Measurements from ENCODE around the gene SYT15.
"Not testable (repeated sequence)": the region's sequence is repeated elsewhere in the genome, so short reads cannot be mapped to it uniquely, and the experiment has no call there.

SYT15 gene

GRCh38 chr10:46557319-46558121, 21.4 kb upstream of the SYT15 start:
- DNase-seq, result no peak

- DNase-seq, result no peak
These were observed 20.9 kb upstream of the SYT15 start for GRCh38 chr10:46558122-46558391.

GRCh38 chr10:46558392-46559185, 20.3 kb upstream of the SYT15 start:
- DNase-seq, result no peak

- DNase-seq, result no peak
These were observed 19.7 kb upstream of the SYT15 start for GRCh38 chr10:46559231-46559671.

DNA sequence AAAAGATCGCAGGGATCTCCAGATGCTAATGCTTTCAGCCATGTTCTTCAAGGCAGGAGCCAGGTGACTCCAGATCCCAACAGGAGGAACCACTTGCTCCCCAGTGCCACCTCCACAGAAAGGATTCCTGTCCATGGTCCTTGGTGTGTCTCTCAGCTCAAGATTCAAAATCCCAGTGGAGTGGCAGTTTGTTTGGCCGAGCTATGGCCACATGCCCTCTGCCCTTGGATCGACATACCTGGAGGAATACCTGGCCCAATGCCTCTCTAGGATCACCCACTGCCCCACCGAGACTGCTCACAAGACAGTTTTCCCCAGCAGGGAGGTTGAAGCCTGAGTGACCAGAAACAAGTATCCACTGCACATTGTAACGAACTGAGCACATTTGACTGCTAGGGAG, 18.5 kb upstream of the SYT15 start:
- no peak for DNase-seq

DNA sequence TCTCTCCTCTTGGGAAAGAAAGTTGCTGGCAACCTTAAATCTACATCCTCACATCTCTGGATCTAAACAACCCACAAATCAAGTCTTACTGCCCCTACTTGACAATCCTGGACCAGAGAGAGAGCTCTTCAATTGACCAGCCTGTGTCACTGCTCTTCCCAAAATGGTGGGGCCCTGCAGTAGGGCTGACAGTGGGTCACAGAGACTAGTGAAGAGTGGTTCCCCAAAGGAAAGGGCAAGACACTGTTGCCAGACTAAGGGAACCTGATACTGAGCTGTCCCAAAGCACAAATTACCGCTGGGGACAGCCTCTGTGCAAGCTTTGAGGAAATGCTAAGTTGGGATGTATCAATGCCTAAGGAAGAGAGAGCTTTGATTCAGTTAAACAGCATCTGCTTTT, 18.0 kb upstream of the SYT15 start:
- DNase-seq, result no peak

GRCh38 chr10:46565591-46566332, 13.2 kb upstream of the SYT15 start:
- DNase-seq, result peak; percentile 44

- not testable (repeated sequence) for DNase-seq
These were observed 11.8 kb upstream of the SYT15 start for GRCh38 chr10:46567151-46567550.

GRCh38 chr10:46570655-46571054, 8.3 kb upstream of the SYT15 start:
- not testable (repeated sequence) for DNase-seq

GRCh38 chr10:46572765-46573164, 6.2 kb upstream of the SYT15 start:
- not testable (repeated sequence) for DNase-seq

DNA sequence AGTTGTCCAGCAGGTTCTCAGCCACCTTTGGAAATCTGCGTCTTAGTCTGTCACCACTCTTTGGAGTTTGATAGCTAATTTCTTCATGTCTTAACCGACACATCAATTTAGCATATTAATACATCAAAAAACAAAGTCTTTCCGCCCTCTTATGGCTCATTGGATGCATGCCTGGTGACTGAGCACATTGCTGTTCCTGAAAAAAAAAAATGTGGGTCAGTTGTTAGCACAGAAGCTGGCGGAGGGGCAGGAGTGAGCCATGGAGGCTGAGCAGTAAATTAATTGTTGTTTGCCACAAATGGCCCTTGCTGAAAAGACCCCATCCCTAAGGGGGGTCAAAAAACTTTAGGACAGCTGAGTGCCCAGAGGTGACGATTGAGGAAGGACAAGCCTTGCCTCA, 5.6 kb upstream of the SYT15 start:
- not testable (repeated sequence) for DNase-seq

GRCh38 chr10:46573884-46574283, 5.0 kb upstream of the SYT15 start:
- DNase-seq, result not testable (repeated sequence)

- not testable (repeated sequence) for DNase-seq
These were observed 1.1 kb upstream of the SYT15 start for GRCh38 chr10:46577624-46578473.

- DNase-seq, result not testable (repeated sequence)
These were observed 450 bp downstream of the SYT15 start for GRCh38 chr10:46579378-46579777.

DNA sequence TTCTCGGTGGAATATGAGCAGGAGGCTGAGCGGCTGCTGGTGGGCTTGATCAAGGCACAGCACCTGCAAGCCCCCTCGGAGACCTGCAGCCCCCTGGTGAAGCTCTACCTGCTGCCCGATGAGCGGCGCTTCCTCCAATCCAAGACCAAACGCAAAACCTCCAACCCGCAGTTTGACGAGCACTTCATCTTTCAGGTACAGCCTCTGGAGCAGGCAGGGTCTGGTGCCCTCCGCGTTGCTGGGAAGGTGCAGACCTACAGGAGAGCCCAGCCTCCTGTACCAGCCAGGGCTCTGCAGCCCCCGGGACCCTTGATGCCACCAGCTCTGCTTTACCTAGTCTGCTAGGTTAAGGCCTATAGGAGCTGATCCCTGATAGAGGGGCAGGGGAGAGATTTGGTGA, 3.1 kb downstream of the SYT15 start:
- DNase-seq, result not testable (repeated sequence)

DNA sequence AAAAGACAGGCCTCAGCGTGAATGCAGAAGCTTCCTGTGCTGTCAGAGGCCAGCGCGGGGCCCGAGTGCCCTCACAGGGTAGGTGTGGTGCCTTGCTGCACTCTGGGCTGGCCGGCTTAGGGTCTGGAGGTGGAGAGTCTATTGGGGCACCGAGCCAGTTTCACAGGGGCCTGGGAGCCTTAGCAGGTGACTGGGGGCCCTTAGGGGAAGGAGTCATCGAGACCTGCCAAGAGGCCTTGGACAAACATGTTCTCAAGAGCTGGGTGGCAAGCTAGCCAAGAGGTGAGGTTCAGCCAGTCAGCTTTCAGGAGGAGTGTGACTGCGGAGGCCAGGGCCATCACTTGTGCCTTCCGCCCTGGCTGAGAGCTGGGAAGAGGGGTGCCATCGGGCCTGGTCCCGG, 3.6 kb downstream of the SYT15 start:
- DNase-seq, result not testable (repeated sequence)

GRCh38 chr10:46584196-46584595, 5.3 kb downstream of the SYT15 start:
- DNase-seq, result not testable (repeated sequence)

DNA sequence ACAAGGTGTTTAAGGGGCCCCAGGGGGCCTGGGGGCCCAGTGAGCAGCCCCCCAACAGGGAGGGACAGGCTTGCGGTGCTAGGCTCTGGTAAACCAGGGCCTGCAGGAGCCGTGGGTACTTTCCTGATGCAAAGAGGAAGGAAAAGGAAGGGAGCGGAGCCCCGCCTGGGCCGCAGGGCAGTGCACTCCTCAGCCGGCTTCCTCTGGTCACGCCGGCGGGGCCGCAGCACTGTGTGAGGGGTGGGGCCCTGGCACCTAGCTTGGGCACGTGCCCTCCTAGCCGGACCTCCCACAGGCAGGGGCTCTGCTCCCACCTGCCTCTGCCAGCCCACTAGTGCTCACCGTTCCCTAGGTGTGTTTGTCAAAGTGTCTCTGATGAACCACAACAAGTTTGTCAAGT, 6.3 kb downstream of the SYT15 start:
- DNase-seq, result not testable (repeated sequence)

- DNase-seq, result not testable (repeated sequence)
These were observed 8.6 kb downstream of the SYT15 start for GRCh38 chr10:46587546-46587945.

GRCh38 chr10:46588221-46588620, 9.3 kb downstream of the SYT15 start:
- DNase-seq, result not testable (repeated sequence)

DNA sequence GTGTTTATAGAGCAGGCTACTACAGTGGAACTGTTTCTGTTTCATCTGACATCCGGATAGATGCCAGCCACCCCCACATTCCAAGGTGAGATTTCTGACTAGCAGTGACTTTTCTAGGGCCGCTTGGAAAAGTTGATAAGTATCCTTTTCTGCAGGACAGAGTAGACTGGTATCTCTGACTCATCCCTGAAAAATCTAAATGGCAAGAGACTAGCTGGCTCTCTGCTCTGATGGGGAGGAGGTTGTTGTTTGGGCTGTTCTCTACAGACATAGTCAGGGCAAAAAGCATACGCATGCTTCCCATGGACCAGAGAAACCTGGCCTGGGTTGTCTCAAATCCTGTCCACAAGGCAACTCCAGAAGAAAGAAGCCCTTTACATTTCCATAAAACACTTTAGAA, 10.7 kb downstream of the SYT15 start:
- not testable (repeated sequence) for DNase-seq

- DNase-seq, result not testable (repeated sequence)
These were observed 12.1 kb downstream of the SYT15 start for GRCh38 chr10:46591053-46591452.
